Tibial nerve (tissue), 4 donors: ENCODE data around the gene OPCML.

Experiments used
- EP300 ChIP-seq, 2 donors: sonication (generic); formaldehyde crosslinking; IDR thresholded peaks; one replicate each; pipeline ENCODE4 v1.6.1; 2017; ENCODE audit warnings: antibody characterized with exemption in 2 of 2, mild to moderate bottlenecking in 1 of 2
- POLR2A ChIP-seq, 2 donors: fragments of 450-650 bp; IDR thresholded peaks; one replicate each; pipeline ENCODE4 v1.6.1; 2017; ENCODE audit warnings: antibody characterized with exemption in 2 of 2, mild to moderate bottlenecking in 2 of 2, moderate library complexity in 2 of 2
- TF ChIP-seq, protein P1 (sequence below), 5 experiments: fragments of 200-600 bp in 3 of 5; fragments of 450-650 bp in 2 of 5; sonication (generic) in 3 of 5; IDR thresholded peaks; one replicate each; pipeline ENCODE4 v1.5.1; 2016 to 2019; ENCODE audit warnings: antibody characterized with exemption in 5 of 5, mild to moderate bottlenecking in 3 of 5, moderate library complexity in 2 of 5

- TF ChIP-seq POLR2A (IDR thresholded peaks at IDR 0.05) (no peak), EP300 (IDR thresholded peaks at IDR 0.05) (no peak)
- TF ChIP-seq, protein P1, sequence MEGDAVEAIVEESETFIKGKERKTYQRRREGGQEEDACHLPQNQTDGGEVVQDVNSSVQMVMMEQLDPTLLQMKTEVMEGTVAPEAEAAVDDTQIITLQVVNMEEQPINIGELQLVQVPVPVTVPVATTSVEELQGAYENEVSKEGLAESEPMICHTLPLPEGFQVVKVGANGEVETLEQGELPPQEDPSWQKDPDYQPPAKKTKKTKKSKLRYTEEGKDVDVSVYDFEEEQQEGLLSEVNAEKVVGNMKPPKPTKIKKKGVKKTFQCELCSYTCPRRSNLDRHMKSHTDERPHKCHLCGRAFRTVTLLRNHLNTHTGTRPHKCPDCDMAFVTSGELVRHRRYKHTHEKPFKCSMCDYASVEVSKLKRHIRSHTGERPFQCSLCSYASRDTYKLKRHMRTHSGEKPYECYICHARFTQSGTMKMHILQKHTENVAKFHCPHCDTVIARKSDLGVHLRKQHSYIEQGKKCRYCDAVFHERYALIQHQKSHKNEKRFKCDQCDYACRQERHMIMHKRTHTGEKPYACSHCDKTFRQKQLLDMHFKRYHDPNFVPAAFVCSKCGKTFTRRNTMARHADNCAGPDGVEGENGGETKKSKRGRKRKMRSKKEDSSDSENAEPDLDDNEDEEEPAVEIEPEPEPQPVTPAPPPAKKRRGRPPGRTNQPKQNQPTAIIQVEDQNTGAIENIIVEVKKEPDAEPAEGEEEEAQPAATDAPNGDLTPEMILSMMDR (IDR thresholded peaks at IDR 0.05), result no peak
These were observed 129.8 kb downstream of the OPCML start for GRCh38 chr11:133402551-133402950.
